ENCODE data around the gene CFAP410. TPM values are rescaled to one million over a fixed set of nuclear protein-coding genes. Genes with fewer than 3 reads are reported as not detected.

Gene CFAP410
- polyA plus RNA-seq, 1 of the 3 experiments (the other 2 are of a cell fraction) = 18.0 TPM

DNA sequence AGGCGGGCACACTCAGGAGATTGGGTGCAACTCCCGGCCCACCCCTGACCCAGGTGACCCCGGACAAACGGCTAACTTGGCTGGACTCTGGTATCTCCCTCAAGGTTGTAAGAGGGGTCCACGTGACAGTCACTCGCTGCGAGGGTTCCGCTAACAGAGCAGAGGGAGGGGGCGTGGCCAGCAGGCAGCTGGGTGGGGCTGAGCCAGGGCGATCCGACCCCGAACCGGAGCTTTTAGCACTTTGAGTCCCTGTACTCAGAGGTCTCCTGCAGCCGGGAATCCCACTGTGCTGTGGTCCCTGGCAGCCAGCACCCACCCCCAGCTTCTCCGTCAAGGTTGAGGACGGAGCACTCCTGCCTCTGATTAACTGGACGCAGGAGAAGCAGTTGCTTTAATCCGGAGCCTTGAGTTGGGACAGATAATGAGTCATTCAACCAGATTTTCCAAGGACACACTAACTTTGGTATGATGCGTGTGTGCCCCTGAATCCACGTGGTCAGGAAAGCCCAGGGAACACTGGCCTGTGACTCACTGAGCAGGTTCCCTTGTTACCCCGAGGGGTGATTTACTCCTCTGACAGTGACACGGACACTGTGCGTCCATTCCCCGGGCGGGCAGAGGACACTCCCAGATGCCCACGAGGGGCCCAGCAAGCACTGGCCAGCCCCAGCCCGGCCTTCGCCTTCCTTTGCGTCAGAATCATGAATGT, 31.0 kb upstream of the CFAP410 start:
- H3K9me3 ChIP-seq = no peaks in the 10 kb centered on the region
- H3K79me2 ChIP-seq (ENCODE audit: insufficient read depth) = no peaks in the 10 kb centered on the region
- WGBS (ENCODE audit: low lambda C conversion rate) = 5% methylated on average over 8 of the region's 29 CpGs
- H3K9me2 ChIP-seq = no peaks in the 10 kb centered on the region
- peak; percentile 71 for DNase-seq
- H3K4me2 ChIP-seq = peak overlapping the region; percentile 37
- H3K27me3 ChIP-seq (ENCODE audit: insufficient read depth) = peaks cover 74% of the 10 kb centered on the region
- TF ChIP-seq, protein P1, sequence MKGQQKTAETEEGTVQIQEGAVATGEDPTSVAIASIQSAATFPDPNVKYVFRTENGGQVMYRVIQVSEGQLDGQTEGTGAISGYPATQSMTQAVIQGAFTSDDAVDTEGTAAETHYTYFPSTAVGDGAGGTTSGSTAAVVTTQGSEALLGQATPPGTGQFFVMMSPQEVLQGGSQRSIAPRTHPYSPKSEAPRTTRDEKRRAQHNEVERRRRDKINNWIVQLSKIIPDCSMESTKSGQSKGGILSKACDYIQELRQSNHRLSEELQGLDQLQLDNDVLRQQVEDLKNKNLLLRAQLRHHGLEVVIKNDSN (IDR thresholded peaks at IDR 0.05; ENCODE audit: borderline replicate concordance, low read depth) = no peak
- TF ChIP-seq FOSL2 (IDR thresholded peaks at IDR 0.05; ENCODE audit: borderline replicate concordance, low read depth) = peak; percentile 22; the same call in 1 of the 2 replicates
- TF ChIP-seq GATA2 (CRISPR knock-in tag; IDR thresholded peaks at IDR 0.05) = no peak
- no peak for TF ChIP-seq CHD2 (IDR thresholded peaks at IDR 0.05; ENCODE audit: low read length, partially characterized antibody)
- TF ChIP-seq TAF1 (IDR thresholded peaks at IDR 0.05; ENCODE audit: borderline replicate concordance, low read depth, low read length) = no peak
- TF ChIP-seq, protein P2, sequence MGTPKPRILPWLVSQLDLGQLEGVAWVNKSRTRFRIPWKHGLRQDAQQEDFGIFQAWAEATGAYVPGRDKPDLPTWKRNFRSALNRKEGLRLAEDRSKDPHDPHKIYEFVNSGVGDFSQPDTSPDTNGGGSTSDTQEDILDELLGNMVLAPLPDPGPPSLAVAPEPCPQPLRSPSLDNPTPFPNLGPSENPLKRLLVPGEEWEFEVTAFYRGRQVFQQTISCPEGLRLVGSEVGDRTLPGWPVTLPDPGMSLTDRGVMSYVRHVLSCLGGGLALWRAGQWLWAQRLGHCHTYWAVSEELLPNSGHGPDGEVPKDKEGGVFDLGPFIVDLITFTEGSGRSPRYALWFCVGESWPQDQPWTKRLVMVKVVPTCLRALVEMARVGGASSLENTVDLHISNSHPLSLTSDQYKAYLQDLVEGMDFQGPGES (IDR thresholded peaks at IDR 0.05; ENCODE audit: low read depth, low read length) = no peak
- TF ChIP-seq YY1 (IDR thresholded peaks at IDR 0.05; ENCODE audit: low read depth) = no peak
- TF ChIP-seq, protein P3, sequence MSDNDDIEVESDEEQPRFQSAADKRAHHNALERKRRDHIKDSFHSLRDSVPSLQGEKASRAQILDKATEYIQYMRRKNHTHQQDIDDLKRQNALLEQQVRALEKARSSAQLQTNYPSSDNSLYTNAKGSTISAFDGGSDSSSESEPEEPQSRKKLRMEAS (IDR thresholded peaks at IDR 0.05; ENCODE audit: low read depth) = peak; percentile 14; the same call in 1 of the 2 replicates
- TF ChIP-seq, protein P4, sequence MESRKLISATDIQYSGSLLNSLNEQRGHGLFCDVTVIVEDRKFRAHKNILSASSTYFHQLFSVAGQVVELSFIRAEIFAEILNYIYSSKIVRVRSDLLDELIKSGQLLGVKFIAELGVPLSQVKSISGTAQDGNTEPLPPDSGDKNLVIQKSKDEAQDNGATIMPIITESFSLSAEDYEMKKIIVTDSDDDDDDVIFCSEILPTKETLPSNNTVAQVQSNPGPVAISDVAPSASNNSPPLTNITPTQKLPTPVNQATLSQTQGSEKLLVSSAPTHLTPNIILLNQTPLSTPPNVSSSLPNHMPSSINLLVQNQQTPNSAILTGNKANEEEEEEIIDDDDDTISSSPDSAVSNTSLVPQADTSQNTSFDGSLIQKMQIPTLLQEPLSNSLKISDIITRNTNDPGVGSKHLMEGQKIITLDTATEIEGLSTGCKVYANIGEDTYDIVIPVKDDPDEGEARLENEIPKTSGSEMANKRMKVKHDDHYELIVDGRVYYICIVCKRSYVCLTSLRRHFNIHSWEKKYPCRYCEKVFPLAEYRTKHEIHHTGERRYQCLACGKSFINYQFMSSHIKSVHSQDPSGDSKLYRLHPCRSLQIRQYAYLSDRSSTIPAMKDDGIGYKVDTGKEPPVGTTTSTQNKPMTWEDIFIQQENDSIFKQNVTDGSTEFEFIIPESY (IDR thresholded peaks at IDR 0.05; ENCODE audit: borderline replicate concordance, low read depth) = no peak
- no peak for TF ChIP-seq JUND (IDR thresholded peaks at IDR 0.05)
- H3K27ac ChIP-seq (ENCODE audit: low read depth in 2 of 2, low read length in 1 of 2) = no peak overlapping the region
- no peaks in the 10 kb centered on the region for H3K36me3 ChIP-seq (replicated peaks in 1 of 2; ENCODE audit: control insufficient read depth in 1 of 2, insufficient read depth in 2 of 2, low read length in 1 of 2)
- H3K4me1 ChIP-seq (ENCODE audit: control insufficient read depth in 1 of 2, insufficient read depth in 2 of 2, low read depth in 1 of 2, low read length in 1 of 2) = peaks cover 0 to 7% of the 10 kb centered on the region in 2 experiments; a peak in 1 of 4 replicates
- ChIA-PET CTCF (interaction anchor here (1.3 to 2.0 kb wide), 2 partner anchors 80 to 110 kb away, joined by 5 to 7 read pairs; no protein-coding TSS in a partner anchor), POLR2A (no interaction called here)
- no peak overlapping the region for H3K4me3 ChIP-seq (ENCODE audit: low read depth in 2 of 2, low read length in 1 of 2)
- no peaks in the 10 kb centered on the region for H3F3A ChIP-seq (replicated peaks; ENCODE audit: insufficient read depth)
- no peak overlapping the region for H2AFZ ChIP-seq (ENCODE audit: low read depth)
- H3K9ac ChIP-seq = no peak overlapping the region
- H4K20me1 ChIP-seq (ENCODE audit: insufficient read depth) = no peaks in the 10 kb centered on the region
